IMR-90 (cell line): ENCODE data around the gene FEV. TPM values are rescaled to one million over a fixed set of nuclear protein-coding genes. Genes with fewer than 3 reads are reported as not detected.

Experiments used
- ATAC-seq: fragments of 200-7000 bp; cut with Tn5 transposase; 2 replicates; pipeline ENCODE4 v1.9.1; 2020; ENCODE audit warnings: low read depth, mild to moderate bottlenecking, moderate library complexity
- BruUV-seq: library from RNA; stranded (reverse); fragments of 400-500 nt; replicated peaks from 2 replicates; lab custom pipeline; 2021; lab: Mats Ljungman, UMichigan
- CTCF ChIA-PET: fragments of 300-600 bp; formaldehyde crosslinking; extraction: SDS; loops from one replicate; lab custom pipeline; 2021; ENCODE audit warnings: antibody characterized with exemption; lab: Yijun Ruan, JAX
- POLR2A ChIA-PET: fragments of 300-600 bp; sonication (Branson Sonifier 250); formaldehyde crosslinking; loops from one replicate; lab custom pipeline; 2022; ENCODE audit warnings: antibody characterized with exemption; ENCODE audit not compliant: unreplicated experiment; lab: Charles Lee
- DNase-seq: peaks from one replicate; pipeline ENCODE4 v3.0.0; 2013
- H2AFZ ChIP-seq: replicated peaks from 2 replicates; pipeline ENCODE3; 2013; ENCODE audit warnings: low read length, mild to moderate bottlenecking; ENCODE audit not compliant: poor library complexity
- H2AK5ac ChIP-seq: 2 replicates; pipeline ENCODE4 v1.6.1; 2013; ENCODE audit warnings: low read depth, low read length, inconsistent platforms
- H2AK9ac ChIP-seq: replicated peaks from 2 replicates; pipeline ENCODE3; 2013; ENCODE audit warnings: mild to moderate bottlenecking, low read depth, low read length, moderate library complexity; ENCODE audit not compliant: poor library complexity
- H2BK120ac ChIP-seq: 2 replicates; pipeline ENCODE4 v1.6.1; 2013; ENCODE audit warnings: low read depth, low read length, inconsistent platforms
- H2BK15ac ChIP-seq: 3 replicates; pipeline ENCODE4 v1.6.1; 2013; ENCODE audit warnings: low read depth, low read length, inconsistent platforms
- H2BK20ac ChIP-seq: 2 replicates; pipeline ENCODE4 v1.6.1; 2013; ENCODE audit warnings: low read depth, mild to moderate bottlenecking, inconsistent platforms, low read length, moderate library complexity
- H2BK5ac ChIP-seq: 2 replicates; pipeline ENCODE4 v1.6.1; 2013; ENCODE audit warnings: mild to moderate bottlenecking, low read depth, low read length, inconsistent platforms; ENCODE audit not compliant: poor library complexity, severe bottlenecking
- H3K14ac ChIP-seq: replicated peaks from 2 replicates; pipeline ENCODE4 v1.6.1; 2013; ENCODE audit warnings: low read depth, low read length, inconsistent platforms
- H3K18ac ChIP-seq: 2 replicates; pipeline ENCODE4 v1.6.1; 2013; ENCODE audit warnings: low read depth, low read length, control low read depth
- H3K23ac ChIP-seq: 2 replicates; pipeline ENCODE4 v1.6.1; 2013; ENCODE audit warnings: low read depth, low read length, inconsistent platforms
- H3K27ac ChIP-seq: 2 replicates; pipeline ENCODE4 v1.5.1; 2013; ENCODE audit warnings: mild to moderate bottlenecking, control low read depth, low read length; ENCODE audit not compliant: insufficient read depth
- H3K27me3 ChIP-seq: 2 replicates; pipeline ENCODE4 v1.6.1; 2013; ENCODE audit warnings: low read length; ENCODE audit not compliant: control insufficient read depth, insufficient read depth
- H3K36me3 ChIP-seq: 2 replicates; pipeline ENCODE4 v1.6.1; 2013; ENCODE audit warnings: low read length, mixed read lengths; ENCODE audit not compliant: control insufficient read depth, insufficient read depth
- H3K4ac ChIP-seq: 2 replicates; pipeline ENCODE4 v1.6.1; 2013; ENCODE audit warnings: low read depth, low read length, inconsistent platforms
- H3K4me1 ChIP-seq: 2 replicates; pipeline ENCODE4 v1.6.1; 2013; ENCODE audit warnings: low read length, mixed read lengths; ENCODE audit not compliant: control insufficient read depth, insufficient read depth
- H3K4me2 ChIP-seq: 2 replicates; pipeline ENCODE4 v1.6.1; 2013; ENCODE audit warnings: low read depth, mild to moderate bottlenecking, control low read depth, low read length, moderate library complexity
- H3K4me3 ChIP-seq: 2 replicates; pipeline ENCODE4 v1.5.1; 2013; ENCODE audit warnings: low read depth, mild to moderate bottlenecking, control low read depth, low read length, moderate library complexity; ENCODE audit not compliant: insufficient read depth
- H3K56ac ChIP-seq: 2 replicates; pipeline ENCODE4 v1.6.1; 2013; ENCODE audit warnings: low read length, inconsistent platforms; ENCODE audit not compliant: insufficient read depth; ENCODE audit errors: extremely low read depth
- H3K79me1 ChIP-seq, 2 experiments: 2 replicates each; pipeline ENCODE4 v1.6.1; 2013; ENCODE audit warnings: low read length in 2 of 2, inconsistent platforms in 1 of 2, low read depth in 1 of 2
- H3K9ac ChIP-seq: 2 replicates; pipeline ENCODE4 v1.6.1; 2013; ENCODE audit warnings: low read depth, low read length, control low read depth
- H3K9me1 ChIP-seq: 2 replicates; pipeline ENCODE4 v1.6.1; 2013; ENCODE audit warnings: low read length, inconsistent platforms; ENCODE audit not compliant: insufficient read depth
- H3K9me3 ChIP-seq: 2 replicates; pipeline ENCODE4 v1.6.1; 2013; ENCODE audit warnings: low read length; ENCODE audit not compliant: control insufficient read depth, insufficient read depth
- H4K20me1 ChIP-seq: 2 replicates; pipeline ENCODE4 v1.6.1; 2013; ENCODE audit warnings: low read length, inconsistent platforms; ENCODE audit not compliant: insufficient read depth
- H4K5ac ChIP-seq: 2 replicates; pipeline ENCODE4 v1.6.1; 2013; ENCODE audit warnings: mild to moderate bottlenecking, low read depth, low read length, control low read depth
- H4K8ac ChIP-seq, 2 experiments: 2 replicates each; pipeline ENCODE4 v1.6.1; 2013; ENCODE audit warnings: low read depth in 2 of 2, low read length in 2 of 2, control low read depth in 1 of 2, inconsistent platforms in 1 of 2
- H4K91ac ChIP-seq: 2 replicates; pipeline ENCODE4 v1.6.1; 2013; ENCODE audit warnings: low read depth, low read length, inconsistent platforms; ENCODE audit not compliant: insufficient read depth
- BHLHE40 ChIP-seq: fragments of 150-350 bp; IDR thresholded peaks from 2 replicates; pipeline ENCODE4 v1.6.1; 2016; ENCODE audit warnings: mild to moderate bottlenecking, low read depth, low read length
- FOS ChIP-seq: fragments of 150-350 bp; IDR thresholded peaks from 2 replicates; pipeline ENCODE4 v1.6.1; 2016; ENCODE audit warnings: low read depth, low read length
- MAFK ChIP-seq: IDR thresholded peaks from 2 replicates; pipeline ENCODE4 v1.6.1; 2012; ENCODE audit warnings: low read depth, low read length, improper control_type of control experiment
- MAZ ChIP-seq: IDR thresholded peaks from 2 replicates; pipeline ENCODE4 v1.6.1; 2012; ENCODE audit warnings: low read depth, mild to moderate bottlenecking, low read length, improper control_type of control experiment, moderate library complexity, borderline replicate concordance
- MXI1 ChIP-seq: IDR thresholded peaks from 2 replicates; pipeline ENCODE4 v1.6.1; 2012; ENCODE audit warnings: low read depth, mild to moderate bottlenecking, low read length, moderate library complexity, borderline replicate concordance
- NFE2L2 ChIP-seq: fragments of 150-350 bp; IDR thresholded peaks from 2 replicates; pipeline ENCODE4 v1.6.1; 2016; ENCODE audit warnings: low read depth, mild to moderate bottlenecking, low read length
- POLR2A ChIP-seq: IDR thresholded peaks from 2 replicates; pipeline ENCODE4 v1.6.1; 2012; ENCODE audit warnings: mild to moderate bottlenecking, low read depth, low read length
- RAD21 ChIP-seq: IDR thresholded peaks from 2 replicates; pipeline ENCODE4 v1.6.1; 2012; ENCODE audit warnings: low read length, improper control_type of control experiment
- RCOR1 ChIP-seq: IDR thresholded peaks from 2 replicates; pipeline ENCODE4 v1.6.1; 2012; ENCODE audit warnings: mild to moderate bottlenecking, low read length, improper control_type of control experiment; ENCODE audit not compliant: insufficient replicate concordance
- RFX5 ChIP-seq: IDR thresholded peaks from 2 replicates; pipeline ENCODE4 v1.8.0; 2012; ENCODE audit warnings: low read depth, mild to moderate bottlenecking, low read length, moderate library complexity
- SMC3 ChIP-seq: fragments of 150-350 bp; IDR thresholded peaks from 2 replicates; pipeline ENCODE4 v1.6.1; 2016; ENCODE audit warnings: low read depth, mild to moderate bottlenecking, antibody characterized with exemption, low read length, moderate library complexity
- WGBS, 2 experiments: methylation state at CpG; one replicate each; pipeline versions ENCODE4 v1.1.5 to v1.1.7; 2013; ENCODE audit warnings: missing lambda C conversion rate in 2 of 2; ENCODE audit not compliant: insufficient read length in 1 of 2; ENCODE audit errors: extremely low coverage in 2 of 2; 5-methylcytosine and 5-hydroxymethylcytosine counted together
- dilution Hi-C: fragments of 300-500 bp; cut with HindIII; formaldehyde crosslinking; loops from one replicate; pipeline ENCODE4 v1.14.3; 2018; ENCODE audit warnings: low sequenced_read_pairs; ENCODE audit not compliant: unreplicated experiment
- in situ Hi-C: fragments of 300-500 bp; cut with MboI; formaldehyde crosslinking; loops from 3 replicates; pipeline ENCODE4 v1.14.3; 2019; ENCODE audit warnings: low sequenced_read_pairs, inconsistent platforms, mixed read lengths
- intact Hi-C: fragments of 100-400 bp; cut with micrococcal nuclease; formaldehyde crosslinking; loops from 2 replicates; pipeline ENCODE4 v1.10.0; 2022
- polyA plus RNA-seq, 3 experiments: library from polyadenylated mRNA; depleted of rRNA; stranded (reverse); fragments of >200 nt; gene quantifications; 2 replicates each; pipeline ENCODE4 v1.2.3, GENCODE V29; 2012; ENCODE audit warnings: low replicate concordance in 1 of 3
- total RNA-seq: library from RNA; depleted of rRNA; stranded (reverse); fragments of >200 nt; gene quantifications from 2 replicates; pipeline ENCODE4 v1.2.3, GENCODE V29; 2012
- TF ChIP-seq, protein P1 (sequence below): conservative IDR thresholded peaks from 2 replicates; pipeline ENCODE4 v1.5.1; 2012; ENCODE audit warnings: mild to moderate bottlenecking, low read depth, low read length, improper control_type of control experiment
- TF ChIP-seq, protein P2 (sequence below): fragments of 150-350 bp; IDR thresholded peaks from 2 replicates; pipeline ENCODE4 v1.6.1; 2016; ENCODE audit warnings: low read depth, mild to moderate bottlenecking, low read length, moderate library complexity, borderline replicate concordance
- TF ChIP-seq, protein P3 (sequence below): fragments of 150-350 bp; IDR thresholded peaks from 2 replicates; pipeline ENCODE4 v1.6.1; 2017; ENCODE audit warnings: mild to moderate bottlenecking, antibody characterized with exemption, low read length, low read depth

Gene FEV
- total and polyA plus RNA-seq, 2 of the 4 experiments (the other 2 are of a cell fraction), result not detected

DNA sequence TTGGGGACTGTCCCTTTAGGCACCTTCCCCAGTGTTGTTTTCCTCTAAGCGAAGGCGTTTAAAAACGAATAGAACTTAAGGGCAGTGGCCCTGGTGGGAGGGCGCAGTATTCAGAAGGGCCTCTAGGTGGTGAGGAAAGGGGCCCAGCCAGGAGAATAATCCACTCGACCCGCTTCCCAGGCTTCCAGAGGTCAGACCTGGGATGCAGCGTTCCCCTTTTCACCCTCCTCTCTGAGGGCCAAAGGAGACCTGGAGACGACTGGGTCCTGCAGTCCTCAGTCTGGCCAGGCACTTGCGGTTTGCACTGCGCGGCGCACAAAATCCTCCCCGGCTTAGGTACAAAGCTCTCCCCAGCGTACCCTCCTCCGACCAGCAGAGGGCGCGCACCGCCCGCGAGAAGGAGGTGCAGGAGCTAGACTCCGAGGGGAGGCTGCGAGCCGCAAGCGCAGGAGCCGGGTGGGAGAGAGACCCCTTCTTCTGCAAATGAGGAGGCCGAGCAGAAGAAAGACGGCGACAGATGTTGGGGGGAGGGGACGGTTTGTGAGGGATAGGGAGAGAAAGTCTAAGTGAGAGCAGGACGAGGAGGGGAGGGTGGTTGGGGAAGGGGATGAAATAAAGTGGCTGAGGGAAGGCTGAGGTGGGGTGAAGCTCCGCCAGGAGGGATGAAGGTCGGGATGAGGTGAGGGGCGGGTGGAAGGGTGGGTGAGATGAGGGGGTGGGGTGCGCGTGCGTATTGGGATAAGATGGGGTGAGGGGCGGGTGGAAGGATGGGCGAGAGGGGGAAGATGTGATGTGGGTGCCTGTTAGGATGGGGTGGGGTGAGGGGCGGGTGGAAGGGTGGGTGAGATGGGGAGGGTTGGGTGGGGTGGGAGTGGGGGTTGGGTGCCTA is 4.9 kb downstream of the FEV start:
- dilution Hi-C loops, result no loop called here
- Histone ChIP-seq H2BK20ac (no peak overlapping the region), H4K91ac (no peak overlapping the region), H3K4me1 (0 out of 2 replicates have a peak, but pooled peaks cover 2% of the 10 kb centered on the region), H3K4me2 (peak overlapping the region; percentile 92), H3K4ac (no peak overlapping the region), H3K36me3 (no peaks in the 10 kb centered on the region), H3K27me3 (peaks cover 74% of the 10 kb centered on the region), H3K9ac (no peak overlapping the region), H4K5ac (no peak overlapping the region), H2AFZ (peak overlapping the region; percentile 77), H3K14ac (no peak overlapping the region), H3K9me3 (no peaks in the 10 kb centered on the region), H3K23ac (no peak overlapping the region), H3K27ac (no peak overlapping the region), H2BK120ac (no peak overlapping the region), H2AK5ac (no peak overlapping the region), H3K9me1 (no peaks in the 10 kb centered on the region; the same call in 1 of the 2 replicates), H3K56ac (no peak overlapping the region), H4K8ac (no peak overlapping the region), H2BK15ac (no peak overlapping the region), H2AK9ac (no peak overlapping the region), H3K4me3 (no peak overlapping the region), H3K18ac (no peak overlapping the region), H3K79me1 (no peaks in the 10 kb centered on the region), H4K20me1 (no peaks in the 10 kb centered on the region; the same call in 1 of the 2 replicates), H2BK5ac (no peak overlapping the region)
- in situ Hi-C loops, result no loop called here
- CTCF ChIA-PET, result interaction anchor here (0.6 to 1.9 kb wide), 18 partner anchors 10 to 175 kb away, joined by 3 to 10 read pairs (median 4); partner anchors contain the start of gene CDK5R2
- 0% methylated on average over 13 of the region's 39 CpGs; no CpG with 5 or more reads in 1 of the 2 experiments for WGBS, 2 experiments
- ATAC-seq (peak; percentile 97), DNase-seq (peak; percentile 65)
- no peak for TF ChIP-seq BHLHE40
- no peak for TF ChIP-seq MAFK
- peak; percentile 43; the same call in 1 of the 2 replicates for TF ChIP-seq MAZ
- TF ChIP-seq POLR2A, result no peak
- peak; percentile 59 for TF ChIP-seq RAD21
- TF ChIP-seq, protein P1, sequence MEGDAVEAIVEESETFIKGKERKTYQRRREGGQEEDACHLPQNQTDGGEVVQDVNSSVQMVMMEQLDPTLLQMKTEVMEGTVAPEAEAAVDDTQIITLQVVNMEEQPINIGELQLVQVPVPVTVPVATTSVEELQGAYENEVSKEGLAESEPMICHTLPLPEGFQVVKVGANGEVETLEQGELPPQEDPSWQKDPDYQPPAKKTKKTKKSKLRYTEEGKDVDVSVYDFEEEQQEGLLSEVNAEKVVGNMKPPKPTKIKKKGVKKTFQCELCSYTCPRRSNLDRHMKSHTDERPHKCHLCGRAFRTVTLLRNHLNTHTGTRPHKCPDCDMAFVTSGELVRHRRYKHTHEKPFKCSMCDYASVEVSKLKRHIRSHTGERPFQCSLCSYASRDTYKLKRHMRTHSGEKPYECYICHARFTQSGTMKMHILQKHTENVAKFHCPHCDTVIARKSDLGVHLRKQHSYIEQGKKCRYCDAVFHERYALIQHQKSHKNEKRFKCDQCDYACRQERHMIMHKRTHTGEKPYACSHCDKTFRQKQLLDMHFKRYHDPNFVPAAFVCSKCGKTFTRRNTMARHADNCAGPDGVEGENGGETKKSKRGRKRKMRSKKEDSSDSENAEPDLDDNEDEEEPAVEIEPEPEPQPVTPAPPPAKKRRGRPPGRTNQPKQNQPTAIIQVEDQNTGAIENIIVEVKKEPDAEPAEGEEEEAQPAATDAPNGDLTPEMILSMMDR, result peak; percentile 72
- no peak for TF ChIP-seq FOS
- no peak for TF ChIP-seq MXI1
- TF ChIP-seq RCOR1, result no peak
- TF ChIP-seq, protein P2, sequence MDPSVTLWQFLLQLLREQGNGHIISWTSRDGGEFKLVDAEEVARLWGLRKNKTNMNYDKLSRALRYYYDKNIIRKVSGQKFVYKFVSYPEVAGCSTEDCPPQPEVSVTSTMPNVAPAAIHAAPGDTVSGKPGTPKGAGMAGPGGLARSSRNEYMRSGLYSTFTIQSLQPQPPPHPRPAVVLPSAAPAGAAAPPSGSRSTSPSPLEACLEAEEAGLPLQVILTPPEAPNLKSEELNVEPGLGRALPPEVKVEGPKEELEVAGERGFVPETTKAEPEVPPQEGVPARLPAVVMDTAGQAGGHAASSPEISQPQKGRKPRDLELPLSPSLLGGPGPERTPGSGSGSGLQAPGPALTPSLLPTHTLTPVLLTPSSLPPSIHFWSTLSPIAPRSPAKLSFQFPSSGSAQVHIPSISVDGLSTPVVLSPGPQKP, result no peak
- no peak for TF ChIP-seq RFX5
- TF ChIP-seq, protein P3, sequence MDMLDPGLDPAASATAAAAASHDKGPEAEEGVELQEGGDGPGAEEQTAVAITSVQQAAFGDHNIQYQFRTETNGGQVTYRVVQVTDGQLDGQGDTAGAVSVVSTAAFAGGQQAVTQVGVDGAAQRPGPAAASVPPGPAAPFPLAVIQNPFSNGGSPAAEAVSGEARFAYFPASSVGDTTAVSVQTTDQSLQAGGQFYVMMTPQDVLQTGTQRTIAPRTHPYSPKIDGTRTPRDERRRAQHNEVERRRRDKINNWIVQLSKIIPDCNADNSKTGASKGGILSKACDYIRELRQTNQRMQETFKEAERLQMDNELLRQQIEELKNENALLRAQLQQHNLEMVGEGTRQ, result no peak
- TF ChIP-seq NFE2L2, result no peak
- TF ChIP-seq SMC3, result peak; percentile 41
- BruUV-seq, result no TSS peak
- POLR2A ChIA-PET, result no interaction called here
- intact Hi-C loops, result no loop called here
